GM10847 (cell line): ENCODE measurements around the gene TTLL12.

Experiments used
- POLR2A ChIP-seq: IDR thresholded peaks from 2 replicates; pipeline ENCODE4 v1.6.1; 2011; ENCODE audit not compliant: insufficient read length; ENCODE audit errors: extremely low read depth

The TTLL12 gene

GRCh38 chr22:43158778-43159483 is 28.0 kb downstream of the TTLL12 start:
- no peak for TF ChIP-seq POLR2A

GRCh38 chr22:43157874-43158546 is 28.9 kb downstream of the TTLL12 start:
- TF ChIP-seq POLR2A: no peak

- TF ChIP-seq POLR2A: no peak
Observed at GRCh38 chr22:43156413-43156812, 30.5 kb downstream of the TTLL12 start.

GRCh38 chr22:43155789-43156188 is 31.1 kb downstream of the TTLL12 start:
- TF ChIP-seq POLR2A: no peak

- no peak for TF ChIP-seq POLR2A
Observed at GRCh38 chr22:43154887-43155536, 31.9 kb downstream of the TTLL12 start.

GRCh38 chr22:43153899-43154298 is 33.0 kb downstream of the TTLL12 start:
- TF ChIP-seq POLR2A: no peak

- TF ChIP-seq POLR2A: no peak
Observed at GRCh38 chr22:43152357-43153071, 34.4 kb downstream of the TTLL12 start.

GRCh38 chr22:43152003-43152356 is 35.0 kb downstream of the TTLL12 start:
- no peak for TF ChIP-seq POLR2A

- peak; percentile 20 for TF ChIP-seq POLR2A
Observed at GRCh38 chr22:43151251-43152002, 35.5 kb downstream of the TTLL12 start, which contains the start of gene TSPO. Gene TSPO (plus strand): TSS chr22:43151559. CDS start chr22:43159239, 7,680 bp downstream.

- TF ChIP-seq POLR2A: no peak
Observed at GRCh38 chr22:43150731-43151206, 36.2 kb downstream of the TTLL12 start.

- no peak for TF ChIP-seq POLR2A
Observed at GRCh38 chr22:43148581-43148980, 38.4 kb downstream of the TTLL12 start.

- no peak for TF ChIP-seq POLR2A
Observed at GRCh38 chr22:43147821-43148220, 39.1 kb downstream of the TTLL12 start.

GRCh38 chr22:43144949-43145348 is 42.0 kb downstream of the TTLL12 start:
- no peak for TF ChIP-seq POLR2A

- TF ChIP-seq POLR2A: peak; percentile 56
Observed at GRCh38 chr22:43142880-43143562, 43.9 kb downstream of the TTLL12 start, which contains the start of gene MCAT. Gene MCAT (minus strand): TSS chr22:43143398. CDS start chr22:43143348, 50 bp downstream.
